Measurements from ENCODE around the gene SLC27A5.

DNA sequence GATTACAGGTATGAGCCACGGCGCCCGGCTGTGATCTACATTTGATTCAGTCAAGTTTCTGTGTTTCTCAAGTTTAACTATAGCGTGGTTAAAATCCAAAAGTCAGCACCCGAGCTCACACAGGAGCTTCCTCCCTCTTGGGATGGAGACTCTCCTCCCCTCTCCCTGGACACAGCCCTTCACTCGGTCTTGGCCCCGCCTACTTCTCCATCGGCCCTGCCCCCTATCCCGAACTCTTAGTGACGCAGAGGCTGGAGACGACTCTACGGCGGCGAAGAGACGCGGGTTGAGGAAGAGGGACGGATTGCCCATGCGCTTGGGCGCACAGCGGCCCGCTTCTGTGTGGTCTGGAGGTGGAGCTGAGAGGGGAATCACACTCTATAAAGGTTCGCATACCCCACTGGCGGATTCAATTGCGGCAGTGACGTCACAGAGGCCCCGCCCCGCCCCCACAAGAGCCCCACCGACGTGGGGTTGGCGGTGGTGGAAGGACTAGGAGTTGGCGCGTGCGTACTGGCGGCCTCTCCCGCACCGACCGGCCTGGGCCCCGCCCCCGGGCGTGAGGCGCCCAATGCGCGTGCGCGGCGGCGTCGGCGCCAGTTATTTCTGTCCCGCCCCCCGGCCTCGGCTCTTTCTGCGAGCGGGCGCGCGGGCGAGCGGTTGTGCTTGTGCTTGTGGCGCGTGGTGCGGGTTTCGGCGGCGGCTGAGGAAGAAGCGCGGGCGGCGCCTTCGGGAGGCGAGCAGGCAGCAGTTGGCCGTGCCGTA lies 32.2 kb upstream of the SLC27A5 start, which contains the start of gene TRIM28:
- TF ChIP-seq, protein P1, sequence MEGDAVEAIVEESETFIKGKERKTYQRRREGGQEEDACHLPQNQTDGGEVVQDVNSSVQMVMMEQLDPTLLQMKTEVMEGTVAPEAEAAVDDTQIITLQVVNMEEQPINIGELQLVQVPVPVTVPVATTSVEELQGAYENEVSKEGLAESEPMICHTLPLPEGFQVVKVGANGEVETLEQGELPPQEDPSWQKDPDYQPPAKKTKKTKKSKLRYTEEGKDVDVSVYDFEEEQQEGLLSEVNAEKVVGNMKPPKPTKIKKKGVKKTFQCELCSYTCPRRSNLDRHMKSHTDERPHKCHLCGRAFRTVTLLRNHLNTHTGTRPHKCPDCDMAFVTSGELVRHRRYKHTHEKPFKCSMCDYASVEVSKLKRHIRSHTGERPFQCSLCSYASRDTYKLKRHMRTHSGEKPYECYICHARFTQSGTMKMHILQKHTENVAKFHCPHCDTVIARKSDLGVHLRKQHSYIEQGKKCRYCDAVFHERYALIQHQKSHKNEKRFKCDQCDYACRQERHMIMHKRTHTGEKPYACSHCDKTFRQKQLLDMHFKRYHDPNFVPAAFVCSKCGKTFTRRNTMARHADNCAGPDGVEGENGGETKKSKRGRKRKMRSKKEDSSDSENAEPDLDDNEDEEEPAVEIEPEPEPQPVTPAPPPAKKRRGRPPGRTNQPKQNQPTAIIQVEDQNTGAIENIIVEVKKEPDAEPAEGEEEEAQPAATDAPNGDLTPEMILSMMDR (IDR thresholded peaks at IDR 0.05) = peak in 3 of 7 experiments; percentile 0 to 26 (median 18)
- peak; percentile 90 to 92 (median 90) for TF ChIP-seq POLR2A (IDR thresholded peaks at IDR 0.05)

Measured in body of pancreas (tissue), 4 donors.